Activated CD4-positive, alpha-beta T cell treated with anti-CD3 and anti-CD28 coated beads, Interleukin-2, amount 10 ng/mL, durations not matched to agents 7 days and 5 days (primary cell): ENCODE results near the gene CIB2. TPM values are rescaled to one million over a fixed set of nuclear protein-coding genes. Genes with fewer than 3 reads are reported as not detected.
A peak's percentile ranks its signal among the peaks of the same experiment; 100 is the strongest.

Source experiments
- CTCF ChIA-PET: fragments of 350-600 bp; sonication (Branson Sonifier 250); formaldehyde crosslinking; loops from one replicate; lab custom pipeline; 2021; ENCODE audit warnings: antibody characterized with exemption; lab: Charles Lee
- POLR2A ChIA-PET: fragments of 350-600 bp; sonication (Branson Sonifier 250); formaldehyde crosslinking; loops from one replicate; lab custom pipeline; 2021; ENCODE audit warnings: antibody characterized with exemption; lab: Charles Lee
- DNase-seq: peaks from one replicate; pipeline ENCODE4 v3.0.0-alpha.2; 2020
- H3K27ac Mint-ChIP-seq: one replicate; pipeline ENCODE4 v1.8.0; 2021; ENCODE audit warnings: mild to moderate bottlenecking, moderate library complexity, mixed read lengths
- H3K27me3 Mint-ChIP-seq: one replicate; pipeline ENCODE4 v1.8.0; 2021; ENCODE audit warnings: mixed read lengths
- H3K36me3 Mint-ChIP-seq: one replicate; pipeline ENCODE4 v1.8.0; 2021; ENCODE audit warnings: low read depth, mixed read lengths
- H3K4me1 Mint-ChIP-seq: one replicate; pipeline ENCODE4 v1.8.0; 2021; ENCODE audit warnings: mixed read lengths
- H3K4me3 Mint-ChIP-seq: one replicate; pipeline ENCODE4 v1.8.0; 2021; ENCODE audit warnings: mild to moderate bottlenecking, moderate library complexity, mixed read lengths
- H3K9me3 Mint-ChIP-seq: one replicate; pipeline ENCODE4 v1.8.0; 2021; ENCODE audit warnings: mixed read lengths
- total RNA-seq, 2 experiments: library from RNA; stranded (reverse); gene quantifications; one replicate each; pipeline ENCODE4 v1.2.3, GENCODE V29; 2021

The CIB2 gene
- total RNA-seq, 2 experiments from 2014 or later = 0.44 to 0.55 TPM

DNA sequence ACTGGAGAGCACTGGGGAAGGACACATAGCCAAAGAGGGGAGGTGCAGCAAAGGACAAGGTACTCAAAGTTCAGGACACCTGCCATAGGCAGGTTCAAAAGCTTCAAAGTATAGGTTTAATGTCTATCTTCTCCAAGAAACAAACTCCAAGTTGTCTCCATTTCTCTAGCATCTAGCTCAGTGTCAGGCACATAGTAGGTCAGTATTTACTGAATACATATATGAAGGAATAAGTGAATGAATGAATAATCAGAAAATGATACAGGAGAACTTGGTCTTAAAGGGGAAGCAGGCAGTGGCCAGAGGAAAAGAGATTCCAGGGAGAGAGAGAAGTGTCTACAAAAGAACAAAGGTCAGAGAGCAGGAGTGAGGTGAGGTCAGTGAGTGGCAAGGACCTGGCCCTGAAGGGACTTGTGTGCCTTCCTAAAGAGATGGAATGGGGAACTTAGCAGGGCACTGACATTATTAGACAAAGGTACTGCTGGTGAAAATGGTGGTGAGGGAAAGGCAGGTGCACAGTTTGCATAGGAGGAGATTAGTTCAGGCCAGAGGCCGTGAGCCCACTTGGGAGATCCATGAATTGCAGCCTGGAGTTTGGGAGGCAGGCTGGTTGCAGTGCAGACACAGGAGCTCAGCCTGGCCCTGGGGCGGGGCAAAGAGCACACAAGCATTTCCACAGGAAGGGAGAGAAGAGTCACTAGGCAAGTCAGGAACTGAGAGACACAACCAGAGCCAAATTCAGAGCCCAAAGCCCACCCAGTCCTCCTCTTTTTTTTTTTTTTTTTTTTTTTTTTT is 75.1 kb downstream of the CIB2 start:
- Mint-ChIP-seq H3K27me3 (no peaks in the 10 kb centered on the region), H3K4me3 (peak overlapping the region; percentile 47), H3K4me1 (peaks cover 93% of the 10 kb centered on the region), H3K27ac (peak overlapping the region; percentile 75), H3K36me3 (peaks cover 49% of the 10 kb centered on the region), H3K9me3 (no peaks in the 10 kb centered on the region)
- no peak for DNase-seq
- ChIA-PET CTCF (interaction anchor here (0.6 to 6.8 kb wide), 9 partner anchors 8 to 379 kb away, joined by 3 to 73 read pairs (median 3); partner anchors contain the start of gene SH2D7), POLR2A (no interaction called here)

DNA sequence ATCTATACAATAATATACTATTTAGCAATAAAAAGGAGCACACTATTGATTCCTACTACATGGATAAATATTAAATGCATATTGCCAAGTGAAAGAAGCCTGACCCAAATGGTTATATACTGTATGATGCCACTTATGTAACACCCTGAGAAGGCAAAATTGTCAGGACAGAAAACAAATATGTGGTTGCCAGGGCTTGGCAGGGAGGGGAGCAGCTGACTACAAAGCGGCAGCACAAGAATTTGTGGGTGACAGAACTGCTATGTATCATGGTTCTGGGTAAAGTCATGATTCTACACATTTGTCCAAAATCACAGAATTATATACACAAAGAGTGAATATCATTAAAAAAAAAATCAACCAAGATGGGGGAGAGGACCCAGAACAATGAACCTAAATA is 76.3 kb downstream of the CIB2 start:
- Mint-ChIP-seq H3K36me3 (peaks cover 50% of the 10 kb centered on the region), H3K27ac (peak overlapping the region; percentile 70), H3K9me3 (no peaks in the 10 kb centered on the region), H3K27me3 (no peaks in the 10 kb centered on the region), H3K4me3 (no peak overlapping the region), H3K4me1 (peaks cover 98% of the 10 kb centered on the region)
- ChIA-PET CTCF (interaction anchor here (1.3 to 6.8 kb wide), 3 partner anchors 14 to 20 kb away, joined by 3 to 73 read pairs (median 4); no protein-coding TSS in a partner anchor), POLR2A (no interaction called here)
- no peak for DNase-seq

Other genes with a start within 250 kb of the CIB2 start
- 10 to 100 TPM; 77.2 to 83.7 TPM for gene TBC1D2B, start 53.7 kb downstream of the CIB2 start, total RNA-seq
- not detected for gene SH2D7, start 38.9 kb downstream of the CIB2 start, total RNA-seq
- 10 to 100 TPM; 65.1 to 71.2 TPM for gene IDH3A, start 17.9 kb upstream of the CIB2 start, total RNA-seq
- not detected for gene ACSBG1, start 103.1 kb upstream of the CIB2 start, total RNA-seq
- 10 to 100 TPM; 28.5 to 31.2 TPM for gene DNAJA4, start 133.1 kb upstream of the CIB2 start, total RNA-seq
- 10 to 100 TPM; 44.5 to 44.7 TPM for gene SKIC8, start 168.2 kb upstream of the CIB2 start, total RNA-seq
- gene CRABP1, start 208.9 kb upstream of the CIB2 start, total RNA-seq = not detected